Spleen (tissue), 7 donors: ENCODE measurements around the gene USH1G.
"Not testable (repeated sequence)": the region's sequence is repeated elsewhere in the genome, so short reads cannot be mapped to it uniquely, and the experiment has no call there.

Experiments
- POLR2A ChIP-seq, 3 donors: fragments of 450-650 bp; IDR thresholded peaks; one replicate each; pipeline ENCODE4 v1.5.1; 2017; ENCODE audit warnings: antibody characterized with exemption in 3 of 3, mild to moderate bottlenecking in 1 of 3
- POLR2AphosphoS5 ChIP-seq, 3 donors: sonication (generic); formaldehyde crosslinking; IDR thresholded peaks; one replicate each; pipeline ENCODE4 v1.5.1; 2017; ENCODE audit warnings: antibody characterized with exemption in 3 of 3
- TF ChIP-seq, protein P1 (sequence below), 11 experiments: fragments of 200-600 bp in 7 of 11; fragments of 450-650 bp in 4 of 11; sonication (generic) in 4 of 11; IDR thresholded peaks in 8 of 11; conservative IDR thresholded peaks in 3 of 11; 1 replicate in 7 of 11; 2 replicates in 4 of 11; pipeline versions ENCODE4 v1.4.0 to v1.8.0; 2016 to 2021; ENCODE audit warnings: antibody characterized with exemption in 11 of 11, inconsistent platforms in 4 of 11, mild to moderate bottlenecking in 1 of 11
- donor health status: DM: no; HTN: no; CAD: no; lungs with moderate emphysema.
- donor health status: DM: no; HTN: no; CAD: no.
- donor health status: DM: no; HTN: no; CAD: no.

DNA sequence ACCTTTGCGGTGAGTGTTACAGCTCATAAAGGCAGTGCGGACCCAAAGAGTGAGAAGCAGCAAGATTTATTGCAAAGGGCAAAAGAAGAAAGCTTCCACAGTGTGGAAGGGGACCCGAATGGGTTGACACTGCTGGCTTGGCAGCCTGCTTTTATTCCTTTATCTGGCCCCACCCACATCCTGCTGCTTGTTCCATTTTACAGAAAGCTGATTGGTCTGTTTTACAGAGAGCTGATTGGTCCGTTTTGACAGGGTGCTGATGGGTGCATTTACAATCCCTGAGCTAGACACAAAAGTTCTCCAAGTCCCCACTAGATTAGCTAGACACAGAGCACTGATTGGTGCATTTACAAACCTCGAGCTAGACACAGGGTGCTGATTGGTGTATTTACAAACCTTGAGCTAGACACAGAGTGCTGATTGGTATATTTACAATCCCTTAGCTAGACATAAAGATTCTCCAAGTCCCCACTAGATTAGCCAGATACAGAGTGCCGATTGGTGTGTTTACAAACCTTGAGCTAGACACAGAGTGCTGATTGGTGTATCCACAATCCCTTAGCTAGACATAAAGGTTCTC lies 16.8 kb downstream of the USH1G start:
- TF ChIP-seq, protein P1, sequence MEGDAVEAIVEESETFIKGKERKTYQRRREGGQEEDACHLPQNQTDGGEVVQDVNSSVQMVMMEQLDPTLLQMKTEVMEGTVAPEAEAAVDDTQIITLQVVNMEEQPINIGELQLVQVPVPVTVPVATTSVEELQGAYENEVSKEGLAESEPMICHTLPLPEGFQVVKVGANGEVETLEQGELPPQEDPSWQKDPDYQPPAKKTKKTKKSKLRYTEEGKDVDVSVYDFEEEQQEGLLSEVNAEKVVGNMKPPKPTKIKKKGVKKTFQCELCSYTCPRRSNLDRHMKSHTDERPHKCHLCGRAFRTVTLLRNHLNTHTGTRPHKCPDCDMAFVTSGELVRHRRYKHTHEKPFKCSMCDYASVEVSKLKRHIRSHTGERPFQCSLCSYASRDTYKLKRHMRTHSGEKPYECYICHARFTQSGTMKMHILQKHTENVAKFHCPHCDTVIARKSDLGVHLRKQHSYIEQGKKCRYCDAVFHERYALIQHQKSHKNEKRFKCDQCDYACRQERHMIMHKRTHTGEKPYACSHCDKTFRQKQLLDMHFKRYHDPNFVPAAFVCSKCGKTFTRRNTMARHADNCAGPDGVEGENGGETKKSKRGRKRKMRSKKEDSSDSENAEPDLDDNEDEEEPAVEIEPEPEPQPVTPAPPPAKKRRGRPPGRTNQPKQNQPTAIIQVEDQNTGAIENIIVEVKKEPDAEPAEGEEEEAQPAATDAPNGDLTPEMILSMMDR (IDR thresholded peaks at IDR 0.05 in 8 of 11, conservative IDR thresholded peaks at IDR 0.05 in 3 of 11) = not testable (repeated sequence)
- TF ChIP-seq POLR2A, POLR2AphosphoS5 (IDR thresholded peaks at IDR 0.05): not testable (repeated sequence)
